ENCODE results near the gene MAMLD1.

DNA sequence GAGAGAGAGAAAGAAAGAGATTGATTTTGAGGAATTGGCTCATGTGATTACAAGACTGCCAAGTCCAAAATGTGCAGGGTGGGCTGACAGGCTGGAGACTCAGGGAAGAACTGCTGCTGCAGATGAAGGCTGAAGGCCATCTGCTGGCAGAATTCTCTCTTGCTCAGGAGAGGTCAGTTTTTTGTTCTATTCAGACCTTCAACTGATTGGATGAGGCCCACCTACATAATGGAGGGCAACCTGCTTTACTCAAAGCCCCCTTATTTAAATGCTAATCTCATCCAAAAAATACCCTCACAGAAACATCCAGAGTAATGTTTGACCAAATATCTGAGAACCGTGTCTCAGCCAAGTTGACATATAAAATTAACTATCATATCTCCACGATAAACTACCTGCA lies 38.2 kb upstream of the MAMLD1 start:
- TF ChIP-seq GATA3 (IDR thresholded peaks at IDR 0.05; ENCODE audit: low read depth, low read length) = no peak
- no peak for TF ChIP-seq GATA2 (IDR thresholded peaks at IDR 0.05; ENCODE audit: low read depth, low read length)
